ENCODE data around the gene WASF2. TPM values are rescaled to one million over a fixed set of nuclear protein-coding genes. Genes with fewer than 3 reads are reported as not detected.

The WASF2 gene
- total and polyA plus RNA-seq, 2 of the 8 experiments (the other 6 are each of a cell fraction or from before 2014, with no cell fraction given): 32.1 to 86.6 TPM

- ChIA-PET POLR2A (ENCODE audit: partially characterized antibody) (interaction anchor here (1.2 to 1.5 kb wide), 3 partner anchors 8 to 23 kb away, joined by 3 to 5 read pairs (median 3); partner anchors contain the start of gene WASF2), CTCF (ENCODE audit: partially characterized antibody) (interaction anchor here (0.9 to 3.4 kb wide), 8 partner anchors 9 to 92 kb away, joined by 3 to 18 read pairs (median 4); no protein-coding TSS in a partner anchor)
- Histone ChIP-seq H3K36me3 (ENCODE audit: control insufficient read depth in 2 of 4, insufficient read depth in 4 of 4, low read length in 3 of 4) (no peaks in the 10 kb centered on the region), H3K14ac (ENCODE audit: insufficient read length) (no peak overlapping the region), H4K8ac (ENCODE audit: extremely low read depth, insufficient read depth, low read length) (no peak overlapping the region), H3K27me3 (replicated peaks in 1 of 4; ENCODE audit: control insufficient read depth in 3 of 4, extremely low read depth in 1 of 4, insufficient read depth in 3 of 4, low read length in 3 of 4) (no peaks in the 10 kb centered on the region), H3K79me1 (ENCODE audit: low read depth, low read length) (no peaks in the 10 kb centered on the region), H3K4me2 (ENCODE audit: insufficient read depth in 1 of 2, low read depth in 2 of 2, low read length in 2 of 2) (no peak overlapping the region), H2BK12ac (ENCODE audit: low read depth, low read length) (no peak overlapping the region), H2BK15ac (ENCODE audit: low read length) (no peak overlapping the region), H2BK5ac (ENCODE audit: low read depth, low read length) (no peak overlapping the region), H4K20me1 (replicated peaks in 1 of 2; ENCODE audit: control insufficient read depth in 1 of 2, insufficient read depth in 2 of 2, low read length in 2 of 2) (no peaks in the 10 kb centered on the region), H3K18ac (ENCODE audit: extremely low read depth, low read length) (no peak overlapping the region; the same call in none of the 2 replicates), H2BK120ac (replicated peaks; ENCODE audit: low read depth, low read length) (no peak overlapping the region), H3K79me2 (ENCODE audit: control insufficient read depth in 1 of 2, insufficient read depth in 2 of 2, low read length in 2 of 2) (no peaks in the 10 kb centered on the region), H3K23ac (ENCODE audit: insufficient read length) (no peak overlapping the region), H3K4me3 (ENCODE audit: extremely low read depth in 1 of 4, insufficient read depth in 2 of 4, low read depth in 3 of 4, low read length in 4 of 4) (no peak overlapping the region), H3K9ac (replicated peaks in 1 of 4; ENCODE audit: extremely low read depth in 1 of 4, low read depth in 3 of 4, low read length in 3 of 4) (no peak overlapping the region), H4K5ac (ENCODE audit: insufficient read length, low read depth, low read length) (no peak overlapping the region), H2AFZ (ENCODE audit: low read length) (no peak overlapping the region), H2BK20ac (ENCODE audit: low read length) (no peak overlapping the region), H3K9me3 (ENCODE audit: insufficient read depth in 2 of 2, low read depth in 1 of 2, low read length in 1 of 2) (no peaks in the 10 kb centered on the region), H4K91ac (replicated peaks; ENCODE audit: insufficient read length, low read length) (no peak overlapping the region), H3K27ac (ENCODE audit: low read depth, low read length) (no peak overlapping the region), H3K4ac (replicated peaks; ENCODE audit: insufficient read length, low read depth, low read length) (no peak overlapping the region), H2AK5ac (ENCODE audit: low read depth, low read length) (no peak overlapping the region), H3K56ac (replicated peaks; ENCODE audit: insufficient read length, low read depth, low read length) (no peak overlapping the region), H3K23me2 (ENCODE audit: low read depth, low read length) (no peaks in the 10 kb centered on the region), H3K4me1 (replicated peaks in 1 of 4; ENCODE audit: control insufficient read depth in 3 of 4, insufficient read depth in 4 of 4, low read length in 3 of 4) (peaks cover 0 to 11% (median 5%) of the 10 kb centered on the region in 4 experiments; a peak in 5 of 7 replicates)
- DNase-seq (ENCODE audit: low read depth in 1 of 2, low spot score in 2 of 2): no peak
- no peak for TF ChIP-seq YY1 (IDR thresholded peaks at IDR 0.05; ENCODE audit: low read depth, low read length)
- TF ChIP-seq CBX8 (IDR thresholded peaks at IDR 0.05; ENCODE audit: borderline replicate concordance, low read depth, low read length): no peak
- no peak for TF ChIP-seq CEBPB (IDR thresholded peaks at IDR 0.05; ENCODE audit: low read depth, low read length)
- no peak for TF ChIP-seq ATF3 (IDR thresholded peaks at IDR 0.05; ENCODE audit: insufficient read depth, low read depth, low read length)
- no peak for TF ChIP-seq BCL11A (IDR thresholded peaks at IDR 0.05; ENCODE audit: low read depth in 2 of 2, low read length in 2 of 2)
- TF ChIP-seq PHF8 (conservative IDR thresholded peaks at IDR 0.05; ENCODE audit: low read depth, low read length): no peak
- TF ChIP-seq TAF7 (optimal IDR thresholded peaks at IDR 0.05; ENCODE audit: borderline replicate concordance, low read depth, low read length): no peak
- no peak for TF ChIP-seq KDM5A (IDR thresholded peaks at IDR 0.05; ENCODE audit: low read length)
- peak; percentile 68; the same call in 1 of the 2 replicates for TF ChIP-seq KDM1A (IDR thresholded peaks at IDR 0.05; ENCODE audit: borderline replicate concordance, low read length)
- 82% methylated on average over 5 of the region's 5 CpGs; no CpG with 5 or more reads in 1 of the 2 experiments for WGBS, 2 experiments (ENCODE audit: extremely low coverage in 1 of 2, insufficient coverage in 1 of 2, insufficient read length in 1 of 2, insufficient replicate concordance in 2 of 2, low coverage in 1 of 2, low lambda C conversion rate in 2 of 2, missing lambda C conversion rate in 1 of 2)
- no peak for FAIRE-seq
These were observed 23.6 kb upstream of the WASF2 start for GRCh38 chr1:27513528-27513927.

Measured in H1 (cell line).